NCI-H510A treated with DMSO at 0.1 percent for 48 hours (cell line): Measurements from ENCODE around the gene PEPD.
"Not testable (repeated sequence)": the region's sequence is repeated elsewhere in the genome, so short reads cannot be mapped to it uniquely, and the experiment has no call there.

Experiments
- DNase-seq: peaks from one replicate; lab custom pipeline; 2025; lab: John Stamatoyannopoulos, UW

Gene PEPD

DNA sequence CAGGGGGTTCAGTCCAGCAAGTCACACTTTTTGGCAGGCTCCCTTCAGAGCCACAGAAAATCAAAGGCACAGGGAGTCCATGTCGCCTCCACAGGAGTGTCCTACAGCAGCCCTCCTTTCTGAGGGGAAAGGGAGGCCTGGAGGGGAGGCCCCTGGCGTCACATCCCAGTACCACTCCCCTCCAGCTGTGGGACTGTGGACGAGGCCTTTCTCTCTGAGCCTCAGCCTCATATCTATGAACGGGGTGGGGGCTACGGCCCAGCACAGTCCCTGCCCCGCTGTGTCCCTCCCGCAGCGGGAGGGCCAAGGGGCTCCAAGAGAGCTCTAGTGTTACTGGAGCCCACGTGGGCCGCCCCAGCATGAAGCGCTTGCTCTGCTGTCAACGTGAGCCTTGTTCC lies 23.8 kb downstream of the PEPD start:
- no peak for DNase-seq

DNA sequence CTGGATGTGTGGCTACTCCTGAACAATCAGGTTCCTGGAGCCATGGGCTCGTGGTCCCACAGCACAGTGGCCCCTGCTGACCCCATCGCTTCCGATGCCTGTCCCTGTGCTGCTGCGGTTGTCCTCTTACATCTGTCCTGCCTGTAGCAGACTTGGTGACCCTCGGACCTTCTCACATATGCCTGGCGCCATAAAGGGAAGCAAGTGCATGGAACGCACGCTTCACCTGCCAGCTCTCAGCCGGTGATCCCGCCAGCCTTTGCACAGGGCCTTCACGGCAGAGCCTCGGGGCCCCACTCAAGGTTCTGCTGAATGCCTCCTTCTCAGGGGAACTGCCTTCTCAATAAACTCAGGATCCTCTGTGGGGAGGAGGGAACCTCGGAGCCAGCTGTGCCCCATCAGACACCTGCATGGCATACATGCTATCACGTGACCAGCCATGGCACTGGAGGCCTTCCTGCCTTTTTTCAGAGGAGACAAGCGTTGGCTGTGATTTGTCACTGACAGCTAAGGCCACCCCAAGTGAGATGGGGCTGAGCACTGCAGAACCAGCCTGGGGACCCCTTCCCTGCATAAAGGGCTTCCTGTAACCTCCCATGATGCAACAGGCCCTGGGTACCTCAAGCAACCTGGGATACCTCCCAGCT lies 24.3 kb downstream of the PEPD start:
- no peak for DNase-seq

DNA sequence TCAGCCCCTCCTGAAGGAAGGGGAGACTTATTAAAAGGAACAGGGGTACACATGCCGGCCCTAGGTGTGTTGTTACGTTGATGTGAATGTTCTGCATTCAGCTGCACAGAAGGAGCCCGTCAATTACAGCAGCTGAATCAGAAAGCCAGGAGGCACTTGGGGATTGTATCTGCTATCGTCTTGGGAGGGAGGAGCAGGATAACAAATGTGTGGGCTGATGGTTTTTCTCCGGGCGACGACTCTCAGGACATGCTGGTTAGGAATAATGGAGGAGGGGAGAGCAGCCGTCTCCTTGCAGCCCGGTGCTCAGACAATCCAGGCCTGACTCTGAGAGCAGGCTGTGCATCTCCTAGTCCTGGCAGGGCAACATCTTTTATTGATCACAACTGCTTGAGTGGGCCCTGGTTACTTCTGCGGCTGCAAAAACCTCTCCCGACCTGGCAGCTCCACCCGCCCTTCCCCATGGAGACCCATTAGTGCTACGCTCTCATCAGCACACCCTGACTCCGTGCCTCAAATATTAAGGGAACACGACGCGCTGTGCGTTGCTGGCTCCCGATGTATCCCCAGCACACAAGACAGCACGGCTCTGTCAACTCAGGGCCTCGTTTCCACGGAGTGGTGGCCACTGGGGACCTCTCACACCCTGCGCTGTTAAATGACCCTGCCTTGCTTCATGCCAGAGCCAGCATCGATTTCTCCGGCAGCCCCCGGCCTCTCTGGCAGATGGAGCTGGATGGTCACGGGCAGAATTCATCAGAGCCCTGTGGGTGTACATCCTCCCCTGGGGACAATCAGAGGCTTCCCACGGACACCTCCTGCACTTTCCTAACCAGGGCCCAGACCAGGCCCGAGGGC lies 25.3 kb downstream of the PEPD start:
- DNase-seq, result no peak

DNA sequence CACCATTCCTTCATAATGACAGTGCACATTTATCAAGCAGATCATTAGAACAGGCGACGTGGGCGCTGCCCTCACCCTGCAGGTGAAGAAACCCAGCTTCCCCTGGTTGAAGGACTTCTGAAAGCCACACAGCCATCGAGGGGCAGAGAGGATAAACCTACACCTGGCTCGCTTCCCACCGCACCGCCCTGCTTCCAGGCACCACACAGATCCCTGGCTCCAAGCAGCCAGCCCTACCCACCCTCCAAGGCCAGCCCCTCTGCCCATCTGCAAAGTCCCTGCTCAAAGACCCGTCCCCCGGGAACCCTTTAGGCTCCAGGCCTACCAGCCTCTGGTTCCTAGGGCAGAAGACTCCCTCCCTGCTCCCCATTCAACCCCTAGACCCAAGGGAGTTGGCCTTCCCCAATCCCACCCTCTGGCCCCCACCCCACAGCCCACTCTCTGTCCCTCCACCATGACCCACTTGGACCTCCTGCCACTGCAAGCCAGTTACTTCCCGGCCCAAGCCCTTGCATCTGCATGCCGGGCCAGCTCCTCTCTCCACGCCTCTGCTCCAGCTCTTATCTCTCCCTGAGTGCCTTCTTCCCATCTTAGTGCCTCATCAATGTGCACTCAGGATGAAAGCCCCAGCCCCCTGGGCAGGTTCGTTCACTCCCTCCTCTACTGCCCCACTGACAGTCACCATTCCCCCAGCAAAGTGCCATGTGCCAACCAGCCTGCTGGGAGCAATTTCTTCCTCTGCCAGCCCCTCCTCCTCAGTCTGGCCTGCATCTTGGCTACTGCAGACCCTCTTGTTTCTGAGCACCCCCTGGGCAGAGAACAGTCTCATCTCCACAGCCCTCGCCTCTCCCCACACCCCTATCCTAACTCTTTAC lies 28.0 kb downstream of the PEPD start:
- DNase-seq, result no peak

DNA sequence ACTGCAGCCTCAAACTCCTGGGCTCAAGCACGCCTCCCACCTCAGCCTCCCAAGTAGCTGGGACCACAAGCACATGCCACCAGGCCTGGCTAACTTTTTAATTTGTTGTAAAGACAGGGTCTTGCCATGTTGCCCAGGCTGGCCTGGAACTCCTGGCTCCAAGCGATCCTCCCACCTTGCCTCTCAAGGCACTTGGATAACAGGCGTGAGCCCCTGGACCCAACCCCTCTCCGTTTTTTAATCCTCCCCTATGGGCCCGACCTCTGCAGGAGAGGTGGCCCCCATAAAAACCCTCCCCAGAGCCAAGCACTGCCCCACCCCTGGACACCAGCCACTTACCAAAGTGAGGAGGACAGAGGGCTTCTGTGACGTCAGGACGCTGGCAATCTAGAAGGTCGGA lies 28.6 kb downstream of the PEPD start:
- no peak for DNase-seq

DNA sequence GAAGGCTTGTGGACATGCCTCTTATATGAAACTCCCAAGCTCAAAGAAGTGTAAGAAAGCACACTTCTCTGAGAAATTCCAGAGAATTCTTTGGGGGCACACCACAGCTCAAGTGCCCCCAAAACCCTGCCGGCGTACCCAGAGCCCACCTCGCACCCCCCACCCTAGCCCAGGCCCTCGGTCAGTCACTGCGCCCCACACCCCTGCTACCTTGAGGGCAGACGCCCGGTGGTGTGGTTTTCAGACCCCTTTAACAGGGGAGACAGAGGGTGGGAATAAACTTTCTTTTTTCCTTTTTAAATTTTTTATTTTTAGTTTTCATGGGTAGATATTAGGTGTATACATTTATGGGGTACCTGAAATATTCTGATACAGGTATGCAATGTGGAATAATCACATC lies 29.5 kb downstream of the PEPD start:
- no peak for DNase-seq

DNA sequence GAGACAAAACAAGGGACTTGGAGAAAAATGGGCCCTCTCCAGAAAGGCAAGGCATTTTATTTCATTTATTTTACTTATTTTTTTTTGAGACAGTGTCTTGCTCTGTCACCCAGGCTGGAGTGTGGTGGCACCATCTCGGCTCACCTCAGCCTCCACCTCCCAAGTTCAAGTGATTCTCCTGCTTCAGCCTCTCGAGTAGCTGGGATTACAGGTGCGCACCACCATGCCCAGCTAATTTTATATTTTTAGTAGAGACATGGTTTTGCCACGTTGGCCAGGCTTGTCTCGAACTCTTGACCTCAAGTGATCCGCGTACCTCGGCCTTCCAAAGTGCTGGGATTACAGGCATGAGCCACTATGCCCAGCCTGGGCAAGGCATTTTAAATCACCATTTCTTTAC lies 31.0 kb downstream of the PEPD start:
- DNase-seq, result not testable (repeated sequence)

DNA sequence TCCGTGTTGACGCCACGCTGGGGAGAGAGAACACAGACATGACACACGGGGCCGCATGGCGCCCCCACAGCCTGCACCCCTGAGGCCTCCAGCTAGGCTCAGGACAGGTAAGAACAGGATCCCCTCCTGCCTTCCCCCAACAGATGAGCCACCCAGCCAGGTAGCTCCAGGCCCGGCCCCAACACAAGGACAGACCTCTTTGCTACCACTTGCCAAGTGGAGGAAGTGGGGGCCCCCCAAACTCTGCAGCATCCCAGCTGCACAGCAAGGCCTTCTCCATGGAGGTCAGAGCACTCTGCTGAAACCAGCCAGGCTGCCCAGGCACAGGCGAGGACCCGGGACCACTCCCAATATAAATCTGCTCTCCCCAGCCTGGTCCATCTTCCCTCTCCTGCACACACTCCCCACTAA lies 31.5 kb downstream of the PEPD start:
- DNase-seq, result no peak

DNA sequence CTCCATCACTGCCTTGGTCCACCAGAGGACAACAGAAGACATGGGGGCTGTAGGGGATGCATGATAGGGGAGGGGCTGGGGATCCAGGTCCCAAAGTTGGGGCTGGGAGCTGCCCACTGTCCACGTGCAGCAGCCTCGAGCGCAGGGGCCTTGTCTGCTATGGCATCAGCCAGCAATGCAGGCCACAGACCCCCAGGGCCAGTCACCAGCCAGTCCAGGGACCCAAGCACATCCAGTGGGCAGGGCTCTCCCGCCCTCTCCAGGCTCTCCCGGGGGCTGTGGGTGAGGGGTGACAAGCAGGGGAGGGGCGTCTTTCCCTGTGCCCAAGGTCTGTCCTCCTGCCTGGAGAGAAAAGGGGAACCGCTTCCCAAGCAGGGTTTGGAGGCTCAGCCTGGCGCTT lies 32.8 kb downstream of the PEPD start:
- DNase-seq, result no peak

DNA sequence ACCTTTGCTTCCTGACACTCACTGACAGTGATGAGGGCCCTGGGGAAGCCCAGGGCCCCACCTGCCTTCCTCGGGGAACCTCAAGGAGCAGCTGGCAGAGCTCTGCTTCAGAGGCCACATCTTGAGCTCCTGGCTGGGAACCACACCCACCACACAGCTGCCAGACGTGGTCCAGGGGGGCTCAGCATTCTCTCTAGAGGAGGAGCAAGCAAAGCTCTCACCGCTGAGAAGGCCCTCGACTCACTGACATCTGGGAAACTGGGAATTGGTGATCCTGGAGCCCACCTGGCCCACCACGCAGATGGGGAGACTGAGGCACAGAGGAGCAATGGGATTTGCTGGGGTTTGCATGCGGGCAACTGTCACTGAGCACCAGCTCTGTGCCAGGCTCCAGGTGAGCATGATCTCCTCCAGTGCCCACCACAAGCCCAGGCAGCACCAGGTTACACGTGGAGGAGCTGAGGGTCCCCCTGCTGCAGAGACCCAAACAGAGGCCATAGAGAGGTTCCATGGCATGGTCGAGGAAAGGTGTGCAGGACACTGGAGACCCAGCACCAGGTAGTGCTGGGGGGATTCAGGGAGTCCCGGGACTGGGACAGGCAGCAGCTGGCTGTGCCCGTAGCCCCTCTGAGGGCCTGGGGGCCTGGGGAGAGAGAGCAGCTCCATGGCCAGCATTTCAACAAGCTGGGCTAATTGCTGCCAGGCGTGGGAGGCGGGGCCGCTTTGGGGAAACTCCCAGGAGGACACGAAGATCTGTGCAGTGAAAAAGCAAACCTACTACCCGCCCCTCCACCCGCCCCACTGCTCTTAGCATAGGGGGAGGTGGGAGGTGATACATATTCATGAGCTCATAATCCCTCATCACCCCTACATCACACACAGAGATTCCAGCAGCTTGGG lies 33.4 kb downstream of the PEPD start:
- no peak for DNase-seq

DNA sequence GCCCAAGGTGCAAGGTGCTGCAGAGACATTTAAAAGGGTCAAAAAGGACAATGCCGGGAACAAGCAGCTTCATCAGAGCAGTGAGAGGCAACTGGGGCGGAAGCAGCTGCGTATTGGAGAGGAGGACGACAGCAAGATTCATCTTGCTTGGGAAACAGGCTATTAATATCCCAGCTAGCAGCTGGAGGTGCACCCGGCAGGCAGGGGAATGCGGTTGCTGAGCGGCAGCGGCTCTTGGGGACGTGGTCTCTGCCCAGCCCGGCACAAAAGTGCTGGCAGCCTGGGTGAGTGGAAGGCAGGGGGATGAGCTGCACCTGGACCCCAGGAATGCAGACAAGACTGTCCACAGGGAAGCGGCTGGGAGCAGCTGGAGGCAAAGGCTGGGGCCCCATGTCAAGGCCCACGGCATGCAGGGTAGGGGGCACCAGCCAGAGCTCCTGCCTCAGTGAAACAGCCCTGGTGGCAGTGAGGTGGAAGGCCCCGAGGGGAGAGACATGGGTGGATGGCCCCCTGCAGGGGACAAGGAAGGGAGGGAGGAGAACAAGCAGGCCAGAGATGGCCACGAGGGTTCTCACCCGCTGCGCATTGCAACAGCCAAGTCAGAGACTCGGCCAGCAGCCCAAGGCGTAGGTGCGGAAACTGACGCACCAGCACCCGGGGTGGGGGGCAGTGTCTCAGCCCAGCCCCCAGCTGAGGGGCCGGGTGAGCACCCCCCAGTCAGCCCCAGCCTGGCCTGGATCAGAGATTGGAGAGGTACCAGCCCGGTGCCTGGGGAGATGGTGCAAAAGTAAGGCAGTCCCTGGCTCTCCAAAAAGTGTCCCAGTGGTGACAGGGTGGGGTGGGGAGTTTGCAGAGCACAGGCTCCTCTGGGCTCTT lies 34.4 kb downstream of the PEPD start:
- no peak for DNase-seq

DNA sequence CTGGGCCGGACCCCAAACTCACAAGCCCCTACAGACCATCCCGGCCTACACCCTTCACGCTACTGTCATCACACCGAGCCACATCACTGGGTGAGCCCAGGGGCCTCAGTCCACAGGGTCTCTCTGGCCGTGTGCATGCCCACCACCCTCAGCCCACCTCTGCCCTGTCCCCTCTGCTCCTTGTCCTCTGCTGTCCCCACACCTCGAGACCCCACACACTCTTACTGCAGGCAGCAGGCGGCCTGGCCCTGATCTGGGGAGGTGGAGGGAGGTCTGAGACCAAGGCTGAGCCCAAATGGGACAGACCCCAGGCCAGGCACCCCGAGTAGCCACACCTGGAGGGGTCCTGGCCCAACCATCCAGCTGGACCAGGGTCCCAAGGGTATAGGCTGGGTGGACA lies 35.2 kb downstream of the PEPD start:
- DNase-seq, result no peak

DNA sequence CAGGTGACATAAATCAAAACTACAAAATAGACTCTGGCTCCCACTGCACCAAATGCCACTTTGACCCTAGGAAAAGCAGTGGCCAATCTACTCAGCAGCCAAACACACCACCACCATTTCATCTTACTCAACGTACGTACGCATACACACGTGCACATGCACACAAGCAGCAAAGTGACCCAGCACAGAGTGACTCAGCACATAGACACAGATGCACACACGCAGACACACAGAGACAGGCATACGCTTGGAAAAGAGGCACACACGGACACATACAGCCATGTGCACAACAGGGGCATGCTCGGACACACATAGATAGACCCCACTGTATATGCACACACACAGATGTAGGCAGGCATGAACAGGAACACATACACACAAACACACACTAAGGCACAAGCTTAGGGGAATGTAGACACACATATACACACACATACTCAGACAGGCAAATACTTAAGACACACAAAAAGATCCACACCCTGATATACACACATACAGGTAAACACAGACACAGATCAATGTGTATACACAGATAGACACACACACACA lies 37.3 kb downstream of the PEPD start:
- DNase-seq, result no peak

DNA sequence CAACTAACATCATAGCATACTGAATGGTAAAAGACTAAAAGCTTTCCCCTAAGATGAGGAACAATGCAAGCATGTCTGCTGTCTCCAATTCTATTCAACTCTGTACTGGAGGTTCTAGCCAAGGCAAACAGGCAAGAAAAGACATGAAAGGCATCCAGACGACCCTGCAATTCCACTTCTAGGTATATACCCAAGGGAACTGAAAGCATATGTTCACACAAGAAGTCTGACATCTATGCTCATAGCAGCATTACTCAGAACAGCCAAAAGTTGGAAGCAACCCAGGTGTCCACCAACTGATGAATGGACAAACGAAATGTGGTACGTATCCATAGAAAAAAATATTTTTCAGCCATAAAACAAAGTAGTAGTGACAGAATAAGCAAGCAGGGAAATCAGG lies 39.1 kb downstream of the PEPD start:
- DNase-seq, result no peak

DNA sequence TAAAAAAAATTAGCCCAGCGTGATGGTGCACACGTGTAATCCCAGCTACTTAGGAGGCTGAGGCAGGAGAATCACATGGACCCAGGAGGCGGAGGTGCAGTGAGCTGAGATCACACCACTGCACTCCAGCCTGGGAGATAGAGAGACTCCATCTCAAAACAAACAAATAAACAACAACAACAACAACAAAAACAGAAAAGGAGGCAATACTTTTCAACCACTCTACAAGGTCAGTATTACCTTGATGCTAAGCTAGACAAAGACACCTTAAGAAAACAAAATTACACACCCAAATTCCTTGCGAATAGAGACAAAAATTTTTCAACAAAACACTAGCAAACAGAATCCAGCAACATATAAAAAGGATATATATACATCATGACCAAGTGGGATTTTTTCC lies 39.7 kb downstream of the PEPD start:
- DNase-seq, result no peak

DNA sequence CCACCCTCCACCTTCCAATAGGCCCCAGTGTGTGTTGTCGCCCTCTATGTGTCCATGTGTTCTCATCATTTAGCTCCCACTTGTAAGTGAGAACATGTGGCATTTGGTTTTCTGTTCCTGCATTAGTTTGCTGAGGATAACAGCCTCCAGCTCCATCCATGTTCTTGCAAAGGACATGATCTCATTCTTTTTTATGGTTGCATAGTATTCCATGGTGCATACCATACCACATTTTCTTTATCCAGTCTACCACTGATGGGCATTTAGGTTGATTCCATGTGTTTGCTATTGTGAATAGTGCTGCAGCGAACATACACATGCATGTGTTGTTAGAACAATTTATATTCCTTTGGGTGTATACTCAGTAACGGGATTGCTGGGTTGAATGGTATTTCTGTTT lies 42.0 kb downstream of the PEPD start:
- DNase-seq, result not testable (repeated sequence)

DNA sequence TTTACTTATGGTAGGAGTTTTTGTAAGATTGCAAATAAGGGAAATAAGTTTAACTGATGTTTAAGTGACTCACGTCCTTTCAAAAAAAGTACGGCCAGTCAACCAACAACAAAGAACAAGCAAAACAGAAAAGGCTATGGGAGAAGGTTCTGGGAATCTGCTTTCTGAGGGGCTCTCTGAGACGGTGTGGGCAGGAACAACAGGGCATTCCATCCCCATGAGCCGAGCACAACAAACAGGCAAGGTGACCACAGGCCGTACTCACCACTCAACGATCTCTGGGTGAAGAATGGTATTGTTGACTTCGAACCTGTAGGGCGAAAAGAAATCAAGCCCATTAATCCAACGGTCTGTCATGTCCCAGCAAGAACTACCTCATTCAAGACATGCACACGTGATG lies 43.8 kb downstream of the PEPD start:
- no peak for DNase-seq

DNA sequence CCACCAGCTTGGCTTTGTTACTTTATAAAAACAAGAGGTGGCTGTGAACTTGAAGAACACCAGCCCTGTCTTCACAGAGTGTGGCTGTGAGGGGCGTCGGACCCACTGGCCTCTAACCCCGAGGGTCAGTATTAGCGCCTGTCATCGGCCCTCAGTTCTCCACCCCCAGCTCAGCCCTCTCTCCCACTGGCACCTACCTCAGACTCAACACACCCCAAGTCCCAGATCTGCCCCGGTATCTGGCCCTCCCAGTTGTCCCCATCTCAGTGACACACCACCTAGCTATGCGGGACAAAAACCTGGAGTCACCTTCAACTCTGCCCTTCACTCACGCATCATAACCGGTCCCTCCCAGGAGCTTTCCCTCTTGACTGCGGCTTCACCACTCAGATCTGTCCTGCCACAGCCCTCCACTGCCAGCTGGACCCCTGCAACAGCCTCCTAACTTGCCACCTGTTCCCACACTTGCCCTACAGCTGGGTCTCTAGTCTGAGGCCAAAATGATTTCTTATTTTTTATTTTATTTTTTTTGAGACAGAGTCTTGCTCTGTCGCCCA lies 45.4 kb downstream of the PEPD start:
- DNase-seq, result no peak

DNA sequence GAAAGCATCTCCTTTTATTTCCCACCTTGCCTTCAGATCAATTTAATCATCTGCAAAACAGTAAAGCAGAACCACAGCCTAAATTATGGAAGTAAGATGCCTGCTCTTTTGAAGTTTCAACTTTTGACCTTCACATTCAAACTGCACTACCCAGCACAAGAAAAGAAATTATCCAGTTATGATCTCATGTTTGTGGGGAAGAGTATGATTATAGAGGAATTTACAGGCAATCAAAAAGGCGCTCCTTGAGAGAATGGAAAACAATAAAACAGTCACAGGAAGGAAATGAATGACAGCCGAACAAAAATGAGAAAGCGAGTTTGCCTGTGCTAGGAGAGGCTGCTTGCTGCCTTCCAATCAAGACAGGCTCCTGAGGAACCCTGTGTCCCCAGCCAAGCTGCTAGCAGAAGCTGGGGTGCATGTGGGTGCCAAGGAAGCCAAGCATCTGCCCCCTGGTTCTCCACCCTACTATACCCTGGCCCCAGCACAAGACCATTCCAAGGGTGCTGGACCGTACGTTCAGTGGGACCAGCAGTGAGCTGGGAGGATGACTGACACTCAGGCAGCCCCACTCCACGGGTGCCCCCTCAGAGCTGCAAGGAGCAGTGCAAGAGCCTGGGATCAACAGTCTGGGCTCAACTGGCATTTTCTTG lies 47.8 kb downstream of the PEPD start:
- no peak for DNase-seq
